ENCODE data around the gene PSMD7.

DNA sequence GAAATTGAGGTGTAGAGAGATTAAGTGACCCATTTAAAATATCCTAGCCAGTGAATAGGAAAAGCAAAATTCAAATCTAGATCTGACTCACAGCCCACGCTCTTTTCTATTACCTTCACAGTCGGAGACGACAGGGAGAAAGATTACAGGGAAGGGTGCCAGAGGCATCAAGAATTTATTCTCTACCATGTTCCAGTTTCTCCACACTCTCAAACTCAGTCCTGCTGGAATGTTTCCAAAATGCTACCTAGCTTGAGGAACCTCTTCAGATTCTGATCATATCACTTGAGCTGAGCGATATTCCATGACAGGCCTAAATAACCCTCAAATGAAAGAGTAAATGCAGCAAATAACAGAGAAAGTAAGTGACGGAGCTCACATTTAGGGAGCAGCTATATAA, 5.4 kb upstream of the PSMD7 start:
- TF ChIP-seq, protein P1, sequence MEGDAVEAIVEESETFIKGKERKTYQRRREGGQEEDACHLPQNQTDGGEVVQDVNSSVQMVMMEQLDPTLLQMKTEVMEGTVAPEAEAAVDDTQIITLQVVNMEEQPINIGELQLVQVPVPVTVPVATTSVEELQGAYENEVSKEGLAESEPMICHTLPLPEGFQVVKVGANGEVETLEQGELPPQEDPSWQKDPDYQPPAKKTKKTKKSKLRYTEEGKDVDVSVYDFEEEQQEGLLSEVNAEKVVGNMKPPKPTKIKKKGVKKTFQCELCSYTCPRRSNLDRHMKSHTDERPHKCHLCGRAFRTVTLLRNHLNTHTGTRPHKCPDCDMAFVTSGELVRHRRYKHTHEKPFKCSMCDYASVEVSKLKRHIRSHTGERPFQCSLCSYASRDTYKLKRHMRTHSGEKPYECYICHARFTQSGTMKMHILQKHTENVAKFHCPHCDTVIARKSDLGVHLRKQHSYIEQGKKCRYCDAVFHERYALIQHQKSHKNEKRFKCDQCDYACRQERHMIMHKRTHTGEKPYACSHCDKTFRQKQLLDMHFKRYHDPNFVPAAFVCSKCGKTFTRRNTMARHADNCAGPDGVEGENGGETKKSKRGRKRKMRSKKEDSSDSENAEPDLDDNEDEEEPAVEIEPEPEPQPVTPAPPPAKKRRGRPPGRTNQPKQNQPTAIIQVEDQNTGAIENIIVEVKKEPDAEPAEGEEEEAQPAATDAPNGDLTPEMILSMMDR (IDR thresholded peaks at IDR 0.05) = no peak
- TF ChIP-seq EZH2 (IDR thresholded peaks at IDR 0.05) (no peak), EZH2phosphoT487 (IDR thresholded peaks at IDR 0.05) (no peak)
